B cell (primary cell): ENCODE results near the gene ELFN2. TPM values are rescaled to one million over a fixed set of nuclear protein-coding genes. Genes with fewer than 3 reads are reported as not detected.

Experiments
- ATAC-seq: fragments of 200-7000 bp; cut with Tn5 transposase; one replicate; pipeline ENCODE4 v1.10.0; 2021; ENCODE audit warnings: low read depth, mild to moderate bottlenecking, moderate number of reproducible peaks, moderate library complexity
- CTCF ChIA-PET: fragments of 350-600 bp; sonication (Branson Sonifier 250); formaldehyde crosslinking; loops from one replicate; lab custom pipeline; 2021; ENCODE audit warnings: antibody characterized with exemption, inconsistent platforms; lab: Charles Lee
- POLR2A ChIA-PET: fragments of 350-600 bp; sonication (Branson Sonifier 250); formaldehyde crosslinking; loops from one replicate; lab custom pipeline; 2021; ENCODE audit warnings: antibody characterized with exemption; lab: Charles Lee
- DNase-seq: peaks from one replicate; pipeline ENCODE4 v3.0.0; 2013
- H2AFZ ChIP-seq: 2 replicates; pipeline ENCODE4 v1.6.1; 2012; ENCODE audit warnings: mild to moderate bottlenecking, low read depth, low read length; ENCODE audit not compliant: insufficient read depth, poor library complexity, severe bottlenecking
- H3K27ac ChIP-seq, 2 donors: 1 replicate in 1 of 2; 2 replicates in 1 of 2; pipeline ENCODE4 v1.5.1; 2012 to 2013; ENCODE audit warnings: low read length in 2 of 2, mild to moderate bottlenecking in 2 of 2, moderate library complexity in 1 of 2
- H3K27me3 ChIP-seq, 4 experiments: fragments of 200-600 bp in 1 of 4; sonication (generic) in 1 of 4; replicated peaks in 1 of 4; 1 replicate in 2 of 4; 2 replicates in 2 of 4; pipeline versions ENCODE4 v1.6.1 to v1.7.0; 2013 to 2016; ENCODE audit warnings: low read length in 3 of 4, mild to moderate bottlenecking in 2 of 4, mixed read lengths in 1 of 4, moderate library complexity in 1 of 4; ENCODE audit not compliant: insufficient read depth in 4 of 4, control insufficient read depth in 3 of 4; ENCODE audit errors: control extremely low read depth in 1 of 4
- H3K36me3 ChIP-seq, 2 experiments: replicated peaks in 1 of 2; 1 replicate in 1 of 2; 2 replicates in 1 of 2; pipeline versions ENCODE4 v1.6.1 to v1.7.1; 2013; ENCODE audit warnings: low read length in 1 of 2; ENCODE audit not compliant: insufficient read depth in 2 of 2, control insufficient read depth in 1 of 2; ENCODE audit errors: control extremely low read depth in 1 of 2, extremely low read depth in 1 of 2
- H3K4me1 ChIP-seq, 2 donors: fragments of 200-600 bp in 1 of 2; sonication (generic) in 1 of 2; 1 replicate in 1 of 2; 2 replicates in 1 of 2; pipeline versions ENCODE4 v1.5.1 to v1.6.1; 2013 to 2017; ENCODE audit warnings: low read length in 2 of 2; ENCODE audit not compliant: control insufficient read depth in 2 of 2, insufficient read depth in 2 of 2
- H3K4me2 ChIP-seq: replicated peaks from 2 replicates; pipeline ENCODE3; 2012; ENCODE audit warnings: mild to moderate bottlenecking, low read depth, low read length; ENCODE audit not compliant: poor library complexity, severe bottlenecking
- H3K4me3 ChIP-seq, 5 experiments: fragments of 200-600 bp in 1 of 5; sonication (generic) in 1 of 5; 1 replicate in 3 of 5; 2 replicates in 2 of 5; pipeline versions ENCODE4 v1.5.1 to v1.7.0; 2011 to 2016; ENCODE audit warnings: low read length in 4 of 5, mild to moderate bottlenecking in 4 of 5, low read depth in 2 of 5, control low read depth in 1 of 5, moderate library complexity in 1 of 5; ENCODE audit not compliant: insufficient read depth in 1 of 5; ENCODE audit errors: control extremely low read depth in 1 of 5, extremely low read depth in 1 of 5
- H3K79me2 ChIP-seq: fragments of 200-600 bp; sonication (generic); one replicate; pipeline ENCODE4 v1.6.0; 2016; ENCODE audit warnings: low read length; ENCODE audit not compliant: control insufficient read depth, insufficient read depth
- H3K9ac ChIP-seq: fragments of 200-600 bp; sonication (generic); 2 replicates; pipeline ENCODE4 v1.6.1; 2017; ENCODE audit warnings: mild to moderate bottlenecking, low read length, moderate library complexity
- H3K9me3 ChIP-seq, 3 donors: one replicate each; pipeline versions ENCODE4 v1.6.1 to v1.7.1; 2013; ENCODE audit warnings: low read length in 2 of 3; ENCODE audit not compliant: control insufficient read depth in 2 of 3, insufficient read depth in 1 of 3; ENCODE audit errors: control extremely low read depth in 1 of 3
- H4K20me1 ChIP-seq: 2 replicates; pipeline ENCODE4 v1.6.0; 2012; ENCODE audit warnings: mild to moderate bottlenecking, low read length; ENCODE audit not compliant: insufficient read depth, control insufficient read depth, poor library complexity, severe bottlenecking
- H3K27ac Mint-ChIP-seq: one replicate; pipeline ENCODE4 v1.8.0; 2021; ENCODE audit warnings: mixed read lengths
- H3K27me3 Mint-ChIP-seq: one replicate; pipeline ENCODE4 v1.8.0; 2021; ENCODE audit warnings: mixed read lengths
- H3K4me1 Mint-ChIP-seq: one replicate; pipeline ENCODE4 v1.8.0; 2021; ENCODE audit warnings: mixed read lengths
- H3K4me3 Mint-ChIP-seq: one replicate; pipeline ENCODE4 v1.8.0; 2021; ENCODE audit warnings: mixed read lengths
- H3K9me3 Mint-ChIP-seq: one replicate; pipeline ENCODE4 v1.8.0; 2022; ENCODE audit warnings: mixed read lengths; ENCODE audit not compliant: insufficient read depth
- EZH2 ChIP-seq: IDR thresholded peaks from 2 replicates; pipeline ENCODE4 v1.6.1; 2012; ENCODE audit warnings: borderline replicate concordance, low read depth, mild to moderate bottlenecking, moderate library complexity, low read length; ENCODE audit not compliant: insufficient read depth, poor library complexity, severe bottlenecking
- WGBS: methylation state at CpG from one replicate; pipeline ENCODE4 v1.1.5; 2013; ENCODE audit warnings: missing lambda C conversion rate; ENCODE audit not compliant: insufficient coverage; 5-methylcytosine and 5-hydroxymethylcytosine counted together
- intact Hi-C: fragments of 100-400 bp; cut with micrococcal nuclease; formaldehyde crosslinking; loops from one replicate; pipeline ENCODE4 v1.10.0; 2022
- polyA plus RNA-seq: library from polyadenylated mRNA; depleted of rRNA; stranded (reverse); fragments of >200 nt; gene quantifications from 2 replicates; pipeline ENCODE4 v1.2.3, GENCODE V29; 2012
- total RNA-seq, 2 donors: library from RNA; stranded (reverse); fragments of 120-200 nt in 1 of 2; gene quantifications; 1 replicate in 1 of 2; 2 replicates in 1 of 2; pipeline versions ENCODE4 v1.2.3 to v1.2.4, GENCODE V29; 2013 to 2022
- TF ChIP-seq, protein P1 (sequence below): fragments of 200-600 bp; IDR thresholded peaks from one replicate; pipeline ENCODE4 v1.8.0; 2022; ENCODE audit warnings: antibody characterized with exemption, mild to moderate bottlenecking

ELFN2 gene
- total and polyA plus RNA-seq, 2 donors (not counting 1 experiment from before 2014, with no cell fraction given): 0.07 to 0.12 TPM

GRCh38 chr22:37467391-37467955 is 40.2 kb upstream of the ELFN2 start:
- no peak overlapping the region for H3K27ac ChIP-seq
- H3K4me3 ChIP-seq: no peak overlapping the region
- no peak for DNase-seq
- Mint-ChIP-seq H3K27me3 (no peaks in the 10 kb centered on the region), H3K4me1 (peaks cover 22% of the 10 kb centered on the region), H3K9me3 (no peaks in the 10 kb centered on the region), H3K4me3 (no peak overlapping the region), H3K27ac (no peak overlapping the region)
- intact Hi-C loops: no loop called here
- no peak overlapping the region for H2AFZ ChIP-seq
- no peak for ATAC-seq
- peaks cover 0 to 5% (median 0%) of the 10 kb centered on the region in 3 donors for H3K9me3 ChIP-seq
- CTCF ChIA-PET: no interaction called here
- H3K27me3 ChIP-seq: no peaks in the 10 kb centered on the region
- H3K9ac ChIP-seq: no peak overlapping the region
- no peaks in the 10 kb centered on the region for H3K79me2 ChIP-seq
- TF ChIP-seq, protein P1, sequence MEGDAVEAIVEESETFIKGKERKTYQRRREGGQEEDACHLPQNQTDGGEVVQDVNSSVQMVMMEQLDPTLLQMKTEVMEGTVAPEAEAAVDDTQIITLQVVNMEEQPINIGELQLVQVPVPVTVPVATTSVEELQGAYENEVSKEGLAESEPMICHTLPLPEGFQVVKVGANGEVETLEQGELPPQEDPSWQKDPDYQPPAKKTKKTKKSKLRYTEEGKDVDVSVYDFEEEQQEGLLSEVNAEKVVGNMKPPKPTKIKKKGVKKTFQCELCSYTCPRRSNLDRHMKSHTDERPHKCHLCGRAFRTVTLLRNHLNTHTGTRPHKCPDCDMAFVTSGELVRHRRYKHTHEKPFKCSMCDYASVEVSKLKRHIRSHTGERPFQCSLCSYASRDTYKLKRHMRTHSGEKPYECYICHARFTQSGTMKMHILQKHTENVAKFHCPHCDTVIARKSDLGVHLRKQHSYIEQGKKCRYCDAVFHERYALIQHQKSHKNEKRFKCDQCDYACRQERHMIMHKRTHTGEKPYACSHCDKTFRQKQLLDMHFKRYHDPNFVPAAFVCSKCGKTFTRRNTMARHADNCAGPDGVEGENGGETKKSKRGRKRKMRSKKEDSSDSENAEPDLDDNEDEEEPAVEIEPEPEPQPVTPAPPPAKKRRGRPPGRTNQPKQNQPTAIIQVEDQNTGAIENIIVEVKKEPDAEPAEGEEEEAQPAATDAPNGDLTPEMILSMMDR: no peak
- TF ChIP-seq EZH2: no peak
- peaks cover 20% of the 10 kb centered on the region for H4K20me1 ChIP-seq
- POLR2A ChIA-PET: no interaction called here
- peaks cover 0 to 41% of the 10 kb centered on the region in 2 experiments for H3K36me3 ChIP-seq
- H3K4me2 ChIP-seq: no peak overlapping the region
- WGBS: 95% methylated on average over 14 of the region's 14 CpGs
- H3K4me1 ChIP-seq: no peaks in the 10 kb centered on the region

DNA sequence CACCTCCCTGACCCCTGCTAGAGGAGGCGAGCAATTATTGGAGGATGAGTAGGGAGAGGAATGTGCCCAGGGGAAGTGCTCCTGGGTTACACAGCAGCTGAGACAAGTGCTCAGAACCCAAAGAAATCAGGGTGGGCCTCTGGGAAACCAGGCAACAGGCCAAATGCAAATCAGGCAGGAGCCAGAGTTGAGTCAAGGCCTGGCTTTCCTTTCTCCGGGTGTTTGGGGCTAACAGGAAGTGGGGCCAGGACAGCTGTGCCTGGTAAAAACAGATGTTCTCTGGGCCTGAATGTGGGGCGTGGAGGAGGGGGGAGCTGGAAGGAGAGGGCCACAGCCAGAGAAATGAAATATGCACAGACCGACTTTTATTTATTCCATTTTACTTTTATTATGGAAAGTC is 36.9 kb upstream of the ELFN2 start:
- peaks cover 22% of the 10 kb centered on the region for H3K4me1 Mint-ChIP-seq
- no peak overlapping the region for H2AFZ ChIP-seq
- H3K9me3 ChIP-seq: no peaks in the 10 kb centered on the region
- peaks cover under 1 to 21% of the 10 kb centered on the region in 2 experiments for H3K36me3 ChIP-seq
- POLR2A ChIA-PET: no interaction called here
- ATAC-seq: no peak
- 42% methylated on average over 2 of the region's 4 CpGs for WGBS
- TF ChIP-seq EZH2: no peak
- TF ChIP-seq, protein P1: no peak
- intact Hi-C loops: no loop called here
- CTCF ChIA-PET: interaction anchor here (2.0 kb wide), 1 partner anchor 8 kb away, joined by 6 read pairs; no protein-coding TSS in a partner anchor
- no peaks in the 10 kb centered on the region for H3K4me1 ChIP-seq
- H3K27me3 Mint-ChIP-seq: no peaks in the 10 kb centered on the region
- H3K4me2 ChIP-seq: no peak overlapping the region
- no peak for DNase-seq
- no peaks in the 10 kb centered on the region for H4K20me1 ChIP-seq
- H3K4me3 ChIP-seq: no peak overlapping the region
- no peak overlapping the region for H3K4me3 Mint-ChIP-seq
- no peak overlapping the region for H3K9ac ChIP-seq
- no peaks in the 10 kb centered on the region for H3K27me3 ChIP-seq
- H3K79me2 ChIP-seq: no peaks in the 10 kb centered on the region
- H3K27ac ChIP-seq: no peak overlapping the region
- H3K9me3 Mint-ChIP-seq: no peaks in the 10 kb centered on the region
- no peak overlapping the region for H3K27ac Mint-ChIP-seq
